Effector CD8-positive, alpha-beta T cell (primary cell): ENCODE results near the gene SRMS.

Experiments
- DNase-seq: peaks from one replicate; lab custom pipeline; 2025; lab: John Stamatoyannopoulos, UW

SRMS gene

DNA sequence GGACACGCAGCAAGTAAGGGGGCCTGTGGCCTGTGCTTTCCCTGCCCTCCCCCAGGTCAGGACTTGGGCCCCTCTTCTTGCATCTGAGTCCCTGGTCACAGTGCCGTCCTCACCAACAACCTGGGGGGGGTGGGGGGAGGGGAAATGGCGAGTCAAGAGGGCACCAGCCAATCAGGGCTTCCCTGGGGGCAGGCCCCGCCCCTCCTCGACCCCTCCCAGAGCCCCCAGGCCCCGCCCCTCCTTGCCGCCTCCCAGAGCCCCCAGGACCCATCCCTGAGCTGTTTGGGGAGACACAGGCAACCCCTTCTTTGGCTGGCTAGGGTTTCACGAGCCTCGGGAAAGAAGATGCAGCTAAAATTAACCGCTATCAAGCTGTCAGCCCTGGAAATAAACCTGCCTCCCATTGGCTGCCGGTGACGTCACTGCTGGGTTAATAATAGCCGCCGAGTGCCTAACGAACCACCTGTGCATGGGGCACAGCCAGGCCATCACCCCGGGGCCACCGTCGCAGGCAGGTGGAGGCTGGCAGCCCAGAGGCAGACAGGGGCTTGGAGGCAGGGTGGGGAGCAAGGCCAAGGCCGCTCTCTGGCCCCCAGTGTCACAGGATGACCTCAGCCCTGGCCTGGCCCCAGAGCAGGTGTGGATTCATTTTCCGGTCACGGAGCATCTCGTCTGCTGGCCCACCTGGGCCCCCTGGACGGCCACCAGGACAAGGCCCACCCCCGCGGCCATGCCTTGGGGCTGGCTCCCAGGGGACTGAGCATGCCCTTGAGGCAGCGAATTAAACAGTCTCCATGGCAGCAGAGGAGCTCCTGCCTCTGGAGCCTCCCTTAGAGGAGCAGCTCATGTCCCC, 45.5 kb downstream of the SRMS start:
- DNase-seq = no peak

DNA sequence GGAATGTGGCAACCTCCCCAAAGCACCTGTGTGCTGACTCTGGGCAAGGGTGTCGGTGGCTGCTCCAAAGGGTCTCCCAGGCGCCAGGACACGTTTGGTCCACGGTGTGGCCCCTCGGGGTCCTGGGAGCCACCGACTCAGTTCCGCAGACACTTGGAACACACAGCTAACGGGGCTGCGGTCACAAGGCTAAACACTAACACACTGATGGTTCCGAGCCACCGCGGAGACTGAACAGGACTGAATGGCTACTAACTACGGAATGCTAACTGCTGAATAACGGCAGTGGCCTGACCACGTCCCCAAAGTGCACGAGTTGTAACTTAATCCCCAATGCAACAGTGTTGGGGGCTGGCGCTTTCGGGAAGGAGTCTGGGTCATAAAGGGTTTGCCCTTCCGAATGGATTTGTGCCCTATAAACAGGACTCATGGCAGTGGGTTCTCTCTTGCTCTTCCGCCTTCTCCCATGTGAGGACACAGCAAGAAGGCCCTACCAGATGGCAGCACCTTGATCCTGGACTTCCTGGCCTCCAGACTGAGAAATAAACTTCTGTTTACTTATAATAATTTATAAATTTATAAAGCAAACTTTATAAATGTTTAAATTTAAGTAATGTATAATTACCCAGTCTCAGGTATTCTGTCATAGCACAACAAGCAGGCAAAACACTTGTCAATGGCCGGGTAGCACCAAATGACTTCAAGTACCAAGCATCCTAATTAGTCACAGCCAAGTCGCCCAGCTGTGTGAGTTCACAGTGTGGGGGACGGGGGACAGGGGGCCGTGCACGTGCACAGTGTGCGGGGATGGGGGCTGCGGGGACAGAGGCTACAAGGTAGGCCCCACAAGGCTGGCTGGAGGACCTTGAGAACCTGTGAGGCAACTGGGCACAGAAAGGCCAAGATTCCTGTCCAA, 46.4 kb downstream of the SRMS start:
- DNase-seq = no peak

DNA sequence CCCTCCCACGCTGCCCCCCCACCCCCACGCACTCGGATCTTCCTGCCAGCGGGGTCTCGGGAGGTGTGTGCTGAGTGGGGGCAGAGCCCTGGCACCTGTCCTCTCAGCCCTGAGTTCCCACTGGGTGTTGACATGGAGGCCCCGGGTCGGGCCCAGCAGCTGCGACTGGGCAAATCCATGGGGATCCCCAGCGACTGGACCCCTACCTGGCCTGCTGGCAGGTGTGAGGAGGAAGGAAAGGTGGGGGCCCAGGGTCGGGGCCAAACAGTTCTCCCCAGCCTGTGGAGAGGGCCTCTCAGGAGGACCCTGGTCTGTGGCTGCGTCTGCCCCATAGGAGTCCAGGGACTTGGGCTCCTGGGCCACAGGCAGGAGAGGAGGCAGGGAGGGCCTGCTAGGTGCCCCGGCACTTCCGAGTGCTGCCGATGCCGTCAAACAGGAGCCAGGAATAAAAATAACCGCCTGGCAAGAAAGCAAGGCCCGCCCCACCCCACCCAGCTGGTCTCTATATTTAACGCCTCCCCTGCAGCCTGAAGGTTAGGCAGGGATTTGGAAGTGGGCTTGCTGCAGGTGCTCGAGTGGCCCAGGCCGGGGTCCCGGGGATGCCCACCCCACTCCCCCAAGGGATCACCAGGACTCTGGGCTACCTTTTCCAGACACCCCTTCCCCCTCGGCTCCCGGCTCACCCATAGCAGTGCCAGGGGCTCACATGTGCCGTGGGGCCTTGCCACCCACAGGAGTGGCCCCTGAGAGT, 47.2 kb downstream of the SRMS start:
- no peak for DNase-seq

DNA sequence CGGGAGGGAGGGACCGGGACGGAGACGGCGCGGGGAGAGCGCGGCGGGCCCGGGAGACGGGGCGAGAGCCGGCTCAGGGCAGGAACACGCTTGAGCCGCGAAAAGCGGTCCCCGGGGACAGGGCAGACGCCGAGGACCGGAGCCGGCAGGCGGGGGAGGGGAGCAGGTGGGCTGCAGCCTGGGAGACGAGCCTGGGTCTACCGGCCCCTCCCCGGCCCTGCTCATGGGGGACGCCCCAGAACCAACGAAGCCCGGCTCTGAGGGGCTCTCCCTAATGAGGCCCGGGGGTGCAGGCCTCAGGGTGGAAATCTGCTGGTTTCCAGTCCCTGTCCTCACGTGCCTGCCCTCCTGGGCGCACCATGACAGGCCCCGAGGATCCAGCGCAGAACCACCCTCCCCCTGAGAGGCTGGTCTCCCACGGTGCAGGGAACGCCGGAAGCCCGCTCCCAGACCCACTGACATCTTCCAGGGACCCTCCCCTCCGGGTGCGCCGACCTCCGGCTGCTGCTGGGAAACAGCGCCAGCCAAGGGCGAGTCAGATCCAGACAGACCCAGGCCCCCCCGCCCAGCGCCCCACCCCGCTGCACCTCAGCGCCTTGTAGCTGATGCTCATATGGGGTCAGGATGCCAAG, 48.1 kb downstream of the SRMS start:
- no peak for DNase-seq

DNA sequence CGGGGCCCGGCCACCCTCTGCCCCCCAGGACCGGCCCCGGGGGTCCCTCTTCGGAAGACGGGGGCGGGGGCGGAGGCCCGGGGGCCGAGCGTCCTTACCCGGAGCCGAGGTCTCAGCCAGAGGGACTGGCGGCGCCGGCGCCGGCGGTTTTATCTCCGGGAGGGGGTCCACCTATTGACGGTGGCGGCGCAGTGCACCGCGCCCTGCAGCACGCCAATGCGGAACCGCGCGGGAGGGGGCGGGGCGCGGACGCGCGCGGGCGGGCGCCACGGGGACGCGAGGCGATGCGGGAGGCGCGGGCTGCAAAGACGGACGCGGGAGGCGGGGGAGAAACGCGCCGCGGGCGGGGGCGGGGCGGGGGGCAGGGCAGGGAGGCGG, 48.6 kb downstream of the SRMS start, which contains the start of gene EEF1A2:
Gene EEF1A2 (minus strand): TSS at position 124 of the 378 bp plus-strand sequence. CDS start 1,320 bp downstream, outside the sequence.
- DNase-seq = peak; percentile 47

DNA sequence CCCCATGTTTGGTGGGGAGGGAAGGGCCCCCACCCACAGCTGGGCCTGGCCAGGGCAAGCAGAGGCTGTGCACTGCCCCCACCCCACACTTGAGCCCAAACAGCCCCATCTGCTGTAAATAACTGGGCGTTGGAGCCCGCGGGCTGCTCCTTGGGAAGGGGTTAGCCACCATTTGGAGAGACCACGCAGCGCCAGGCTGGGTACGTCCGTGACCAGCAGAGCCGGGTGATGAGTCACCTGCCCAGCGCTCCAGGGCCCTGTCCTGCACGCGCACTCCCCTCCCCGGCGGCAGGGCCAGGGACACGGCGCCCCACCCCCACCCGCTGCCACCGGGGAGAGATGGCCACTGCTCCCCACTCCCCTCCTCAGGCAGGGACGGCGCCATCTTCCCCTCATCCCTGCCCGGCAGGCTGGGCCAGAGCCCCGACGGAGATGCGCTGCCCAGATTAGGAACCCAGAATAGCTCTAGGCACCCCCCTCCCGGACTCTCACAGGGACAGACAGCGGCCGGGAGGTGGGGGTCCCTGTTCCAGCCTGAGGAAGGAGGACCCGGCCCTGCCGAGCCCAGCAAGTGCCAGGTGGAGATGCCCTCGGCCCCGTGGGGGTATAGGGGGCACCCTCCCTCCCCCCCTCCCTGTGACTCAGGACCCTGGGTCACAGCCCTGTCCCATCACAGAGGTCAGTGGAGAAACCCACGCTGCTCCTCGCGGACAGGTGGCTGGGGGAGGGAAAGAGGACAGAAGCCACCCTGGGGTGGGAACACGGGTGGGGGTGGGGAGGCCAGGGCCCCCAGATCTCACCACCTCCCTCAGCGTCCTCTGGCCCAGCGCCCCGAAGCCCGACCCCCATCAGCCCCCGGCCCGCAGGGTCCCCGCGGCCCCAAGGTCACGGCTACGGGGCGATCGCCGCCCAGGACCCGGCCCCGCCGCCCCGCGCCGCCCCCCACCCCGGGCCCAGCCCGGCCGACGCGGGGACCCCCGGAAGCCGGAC, 49.3 kb downstream of the SRMS start:
- DNase-seq = no peak

DNA sequence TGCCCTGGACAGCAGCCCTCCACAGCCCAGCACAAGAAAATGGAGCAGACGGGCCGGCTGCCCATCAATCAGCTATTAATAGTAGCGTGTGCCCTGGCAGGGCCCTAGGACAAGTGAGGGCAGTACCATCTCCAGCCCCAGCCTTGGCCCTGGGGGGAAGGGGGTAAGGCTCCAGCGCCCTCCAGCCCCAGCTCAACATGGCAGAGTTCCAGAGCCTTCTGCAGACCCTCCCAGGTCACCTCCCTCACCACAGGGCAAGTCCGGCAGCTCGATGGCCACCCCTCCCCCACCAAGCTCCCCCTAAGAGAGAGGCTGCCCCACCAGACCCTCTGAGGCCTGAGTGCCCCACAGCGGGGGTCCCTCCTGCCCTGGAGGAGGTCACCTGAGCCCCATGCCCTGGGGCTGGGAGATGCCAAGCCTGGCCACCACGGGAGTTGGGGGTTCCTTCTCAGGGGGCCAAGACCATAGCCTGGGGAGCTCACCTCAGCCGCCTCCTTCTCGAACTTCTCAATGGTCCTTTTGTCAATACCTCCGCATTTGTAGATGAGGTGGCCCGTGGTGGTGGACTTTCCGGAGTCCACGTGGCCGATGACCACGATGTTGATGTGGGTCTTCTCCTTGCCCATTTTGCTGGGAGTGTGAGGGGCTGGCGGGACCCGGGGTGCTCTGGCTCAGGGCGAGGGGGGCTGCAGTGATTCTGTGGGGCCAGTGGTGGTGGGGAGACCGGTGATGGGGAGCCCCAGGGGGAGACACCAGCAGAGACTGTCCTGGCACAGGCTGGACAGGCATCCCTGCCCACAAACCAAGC, 50.2 kb downstream of the SRMS start:
- no peak for DNase-seq

DNA sequence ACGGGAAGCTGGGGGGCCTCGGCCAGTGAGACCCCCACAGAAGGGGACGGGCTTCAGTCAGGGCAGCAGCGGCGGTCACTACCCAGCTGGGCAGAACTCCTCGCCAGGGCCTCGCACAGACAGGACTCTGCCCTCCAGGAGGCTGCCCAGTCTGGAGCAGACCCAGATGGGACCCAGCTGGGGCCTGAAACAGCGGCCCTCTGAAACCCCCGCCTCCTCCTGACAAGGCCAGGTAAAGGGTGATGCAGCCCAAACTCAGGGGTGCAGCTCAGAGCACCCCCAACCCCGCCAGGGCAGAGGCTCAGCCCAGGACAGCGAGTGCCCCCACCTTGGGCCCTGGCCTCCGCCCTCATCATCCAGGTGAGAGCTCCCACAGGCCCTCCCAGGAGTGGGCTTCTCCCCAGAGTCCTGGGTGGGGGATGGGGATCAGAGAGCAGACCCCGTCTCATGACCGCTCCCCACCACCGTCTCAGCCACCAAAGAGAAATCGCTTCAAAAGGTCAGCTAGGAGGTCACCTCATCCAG, 50.9 kb downstream of the SRMS start:
- DNase-seq = no peak

DNA sequence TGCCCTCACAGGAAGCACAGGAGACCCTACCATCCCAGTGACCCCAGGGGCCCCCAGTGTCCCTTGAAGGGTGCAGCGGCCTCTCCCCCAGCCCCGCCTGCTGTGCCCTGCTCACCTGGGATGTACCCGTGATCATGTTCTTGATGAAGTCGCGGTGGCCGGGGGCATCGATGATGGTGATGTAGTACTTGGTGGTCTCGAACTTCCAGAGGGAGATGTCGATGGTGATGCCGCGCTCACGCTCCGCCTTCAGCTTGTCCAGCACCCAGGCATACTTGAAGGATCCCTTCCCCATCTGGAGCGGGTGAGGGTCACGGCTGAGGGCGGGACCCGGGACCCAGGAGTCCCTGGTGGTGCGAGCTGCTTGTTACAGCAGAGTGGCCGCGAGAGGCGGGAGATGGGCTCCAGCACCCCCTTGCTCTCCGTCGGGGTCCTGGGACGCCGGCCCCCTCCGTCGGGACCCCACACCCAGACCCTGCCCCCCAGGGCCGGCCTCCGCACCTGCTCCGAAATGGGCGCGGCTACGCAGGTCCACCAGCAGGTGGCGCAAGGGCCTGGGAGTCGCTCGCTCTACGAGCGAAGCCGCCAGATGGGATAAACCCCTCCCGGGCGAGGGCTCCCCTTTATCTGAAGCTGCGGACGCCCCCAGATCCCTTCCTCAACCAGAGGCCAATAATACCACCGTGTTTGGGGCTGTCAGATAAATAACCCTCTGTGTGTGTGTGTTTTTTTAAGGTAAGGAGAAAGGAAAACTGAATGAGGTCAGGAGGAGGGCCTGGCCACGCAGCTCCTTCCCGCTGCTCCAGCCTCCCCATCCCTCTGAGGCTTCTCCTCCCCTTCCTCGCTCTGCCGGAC, 51.6 kb downstream of the SRMS start:
- peak; percentile 74 for DNase-seq

DNA sequence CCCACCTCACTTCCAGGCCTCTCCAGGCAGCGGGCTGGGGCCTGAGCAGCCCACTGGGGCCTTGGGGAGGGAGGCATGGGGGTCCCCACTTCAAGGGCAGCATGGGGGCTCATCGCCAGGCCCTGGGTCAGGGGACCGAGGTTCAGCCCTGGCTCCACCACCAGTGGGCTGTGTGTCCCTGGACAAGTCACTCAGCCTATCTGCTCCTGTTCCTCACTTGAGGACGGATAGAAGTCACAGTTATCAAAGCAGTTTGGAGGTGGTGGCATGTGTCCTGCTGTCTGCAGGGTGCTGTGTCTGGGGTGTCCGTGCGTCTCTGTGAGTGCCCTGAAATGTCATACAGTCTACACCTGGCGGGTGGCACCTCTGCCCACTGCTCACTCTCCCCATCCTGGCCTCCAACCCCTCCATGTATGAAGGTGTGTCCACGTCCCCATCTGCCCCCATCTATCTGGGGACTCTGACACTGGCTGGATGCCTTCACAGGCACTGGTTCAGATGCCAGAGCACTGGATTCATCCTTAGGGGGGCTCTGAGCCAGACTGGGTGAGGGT, 52.3 kb downstream of the SRMS start:
- no peak for DNase-seq

DNA sequence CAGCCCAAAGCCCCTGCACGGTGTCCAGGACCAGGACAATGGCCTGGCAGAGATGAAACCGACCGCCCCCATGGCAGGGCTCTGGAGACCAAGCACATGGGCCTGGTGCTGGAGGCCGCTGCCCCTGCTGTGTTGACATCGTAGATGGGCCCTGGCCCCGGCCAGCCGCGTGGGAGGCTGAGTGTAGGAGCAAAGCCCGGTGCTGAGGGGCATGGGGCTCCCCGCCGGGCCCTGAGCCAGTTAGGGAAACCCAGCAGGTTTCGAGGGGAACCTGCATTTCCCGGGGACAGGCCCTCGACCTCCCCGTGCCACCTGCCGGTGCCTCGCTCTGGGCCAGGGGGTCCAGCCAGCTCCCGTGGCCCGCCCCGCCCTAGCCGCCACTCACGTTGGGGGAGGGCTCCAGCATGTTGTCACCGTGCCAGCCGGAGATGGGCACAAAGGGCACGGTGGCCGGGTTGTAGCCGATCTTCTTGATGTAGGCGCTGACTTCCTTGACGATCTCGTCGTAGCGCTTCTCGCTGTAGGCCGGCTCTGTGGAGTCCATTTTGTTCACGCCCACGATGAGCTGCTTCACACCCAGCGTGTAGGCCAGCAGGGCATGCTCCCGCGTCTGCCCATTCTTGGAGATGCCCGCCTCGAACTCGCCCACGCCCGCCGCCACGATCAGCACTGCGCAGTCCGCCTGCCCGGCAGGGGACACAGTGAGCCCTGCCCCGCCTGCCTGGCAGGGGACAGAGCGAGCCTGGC, 53.0 kb downstream of the SRMS start:
- no peak for DNase-seq

DNA sequence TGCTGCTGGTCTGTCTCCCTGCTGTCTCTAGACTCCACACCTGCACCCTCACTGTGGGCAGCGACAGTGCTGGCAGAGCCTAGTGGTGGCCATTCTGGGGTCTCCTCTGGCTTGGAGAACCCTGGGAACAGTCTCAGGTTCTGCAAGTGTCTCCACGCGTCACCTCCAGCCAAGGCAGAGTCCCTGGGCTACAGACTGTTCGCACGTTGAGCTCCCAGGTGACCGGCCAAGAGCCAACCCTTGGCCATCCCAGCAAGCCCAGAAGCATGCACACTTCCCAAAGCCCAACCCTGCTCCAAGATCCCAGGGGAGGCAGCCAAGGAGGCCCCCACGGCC, 53.5 kb downstream of the SRMS start:
- DNase-seq = no peak

DNA sequence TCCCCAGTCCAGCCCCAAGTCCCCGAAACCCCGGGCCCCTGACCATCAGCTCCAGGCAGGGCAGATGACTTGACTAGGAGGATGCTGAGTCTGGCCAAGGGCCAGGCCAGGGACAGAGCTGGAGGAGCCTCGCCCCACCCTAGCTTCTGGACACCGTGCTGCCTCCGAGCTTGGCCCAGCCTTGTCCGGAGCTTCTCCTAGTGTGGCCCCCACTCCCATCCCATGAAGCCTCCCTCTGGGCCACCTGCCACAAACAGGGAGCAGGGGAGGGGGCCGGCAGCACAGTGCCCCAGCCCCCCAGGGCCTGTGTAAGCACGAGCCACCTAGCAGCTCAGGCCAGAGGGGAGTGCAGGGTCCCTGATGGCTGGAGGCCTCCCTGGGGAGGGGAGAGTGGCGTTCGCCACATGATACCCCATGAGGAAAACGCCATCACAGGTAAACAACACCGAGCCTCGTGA, 54.0 kb downstream of the SRMS start:
- no peak for DNase-seq

DNA sequence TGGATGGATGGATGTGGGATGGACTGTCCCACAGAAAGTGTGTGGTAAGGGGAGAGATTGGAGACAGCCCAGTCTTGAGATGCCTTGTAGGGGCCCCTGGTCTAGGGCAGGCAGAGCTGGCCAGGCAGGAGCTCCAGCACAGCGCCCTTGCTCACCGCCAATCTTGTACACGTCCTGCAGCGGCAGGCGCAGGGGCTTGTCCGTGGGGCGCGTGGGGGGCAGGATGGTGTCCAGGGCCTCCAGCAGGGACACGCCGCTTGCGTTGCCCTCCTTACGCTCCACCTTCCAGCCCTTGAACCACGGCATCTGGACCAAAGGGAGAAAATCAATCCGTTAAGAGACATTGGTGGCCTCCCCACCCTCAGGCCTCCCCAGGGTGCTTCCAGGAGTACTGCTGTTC, 54.6 kb downstream of the SRMS start:
- no peak for DNase-seq

DNA sequence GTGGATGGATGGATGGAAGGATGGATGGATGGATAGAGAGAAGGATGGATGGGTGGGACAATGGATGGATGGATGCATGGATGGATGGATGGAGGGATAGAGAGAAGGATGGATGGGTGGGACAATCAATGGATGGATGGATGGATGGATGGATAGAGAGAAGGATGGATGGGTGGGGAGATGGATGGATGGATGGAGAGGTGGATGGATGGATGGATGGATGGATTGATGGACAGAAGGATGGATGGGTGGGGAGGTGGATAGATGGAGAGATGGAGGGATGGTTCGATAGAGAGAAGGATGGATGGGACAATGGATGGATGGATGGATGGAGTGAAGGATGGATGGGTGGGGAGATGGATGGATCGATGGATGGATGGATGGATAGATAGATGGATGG, 55.0 kb downstream of the SRMS start:
- DNase-seq = no peak

DNA sequence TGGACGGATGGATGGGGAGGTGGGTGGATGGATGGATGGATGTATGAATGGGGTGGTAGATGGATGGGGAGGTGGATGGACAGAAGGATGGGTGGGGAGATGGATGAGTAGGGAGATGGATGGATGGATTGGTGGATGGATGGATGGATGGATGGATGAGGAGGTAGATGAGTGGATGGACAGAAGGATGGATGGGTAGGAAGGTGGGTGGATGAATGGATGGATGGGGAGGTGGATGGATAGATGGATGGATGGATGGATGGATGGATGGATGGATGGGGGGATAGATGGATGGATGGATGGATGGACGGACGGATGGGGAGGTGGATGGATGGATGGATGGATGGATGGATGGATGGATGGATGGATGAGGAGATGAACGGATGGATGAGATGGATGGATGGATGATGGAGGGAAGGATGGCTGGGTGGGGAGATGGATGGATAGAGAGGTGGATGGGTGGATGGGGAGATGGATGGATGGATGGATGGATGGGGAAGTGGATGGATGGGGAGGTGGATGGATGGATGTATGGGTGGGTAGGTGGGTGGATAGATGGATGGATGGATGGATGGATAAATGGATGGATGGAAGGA, 55.8 kb downstream of the SRMS start:
- no peak for DNase-seq

DNA sequence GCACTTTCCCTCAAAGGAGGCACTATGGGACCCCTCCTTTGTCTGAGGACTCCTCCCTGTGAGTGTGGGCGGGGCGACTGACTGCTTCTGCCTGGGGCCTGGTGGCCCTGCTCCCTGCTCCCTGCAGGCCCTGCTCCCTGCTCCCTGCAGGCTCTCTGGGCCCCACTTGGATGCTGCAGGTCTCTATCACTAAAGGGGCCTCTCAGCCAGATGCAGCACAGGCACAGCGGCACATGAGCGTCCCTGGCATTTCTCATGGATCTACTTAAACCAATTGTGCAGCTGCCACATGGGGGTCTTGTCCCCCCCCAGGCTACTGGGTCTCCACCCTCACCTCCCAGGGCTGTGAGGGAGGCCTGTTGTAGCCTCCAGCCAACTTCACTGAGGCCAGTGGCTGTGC, 56.5 kb downstream of the SRMS start:
- DNase-seq = no peak
